ENCODE measurements around the gene ZSWIM4. TPM values are rescaled to one million over a fixed set of nuclear protein-coding genes. Genes with fewer than 3 reads are reported as not detected.

ZSWIM4 gene
- polyA plus RNA-seq, 1 donor from 2014 or later = 4.7 TPM

DNA sequence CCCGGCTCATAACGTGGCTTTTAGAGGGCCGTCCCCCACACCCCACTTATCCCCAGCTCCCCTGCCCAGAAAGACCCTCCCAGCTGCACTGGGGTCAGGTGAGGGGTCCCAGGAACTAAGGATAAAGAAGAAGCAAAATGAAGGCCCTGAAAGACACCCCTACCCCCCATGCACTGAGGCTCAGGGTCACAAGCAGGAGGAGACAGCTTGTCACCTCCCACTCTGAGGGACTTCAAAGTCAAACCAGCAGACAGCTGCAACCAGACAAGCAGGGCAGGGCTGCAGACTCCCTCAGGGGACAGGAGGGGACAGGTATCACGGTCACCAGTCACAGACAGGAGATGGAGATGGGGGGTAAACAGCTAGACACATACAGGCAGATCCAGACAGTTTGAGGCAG lies 75.6 kb downstream of the ZSWIM4 start:
- Histone ChIP-seq H3K9me2 (ENCODE audit: insufficient read depth, low read length) (no peaks in the 10 kb centered on the region), H3K4me2 (ENCODE audit: low read length) (no peak overlapping the region), H3K36me3 (ENCODE audit: insufficient read depth, low read length) (no peaks in the 10 kb centered on the region), H3K27ac (ENCODE audit: low read length) (no peak overlapping the region), H3K79me2 (replicated peaks; ENCODE audit: insufficient read depth, low read length) (peaks cover 3% of the 10 kb centered on the region), H3F3A (ENCODE audit: insufficient read depth, low read length, poor library complexity, severe bottlenecking) (no peaks in the 10 kb centered on the region), H3K9ac (ENCODE audit: low read length) (no peak overlapping the region), H3K9me3 (ENCODE audit: low read length) (no peaks in the 10 kb centered on the region), H4K20me1 (ENCODE audit: insufficient read depth) (no peaks in the 10 kb centered on the region), H3K4me3 (ENCODE audit: low read length) (no peak overlapping the region), H2AFZ (ENCODE audit: low read depth, low read length) (no peak overlapping the region), H3K27me3 (ENCODE audit: insufficient read depth, low read depth, low read length) (no peaks in the 10 kb centered on the region)
- no peak for TF ChIP-seq MXI1 (conservative IDR thresholded peaks at IDR 0.05; ENCODE audit: poor library complexity, severe bottlenecking)
- no peak for TF ChIP-seq TAF1 (IDR thresholded peaks at IDR 0.05; ENCODE audit: low read depth)
- no peak for TF ChIP-seq EP300 (conservative IDR thresholded peaks at IDR 0.05; ENCODE audit: poor library complexity, severe bottlenecking)
- no peak for TF ChIP-seq POLR2AphosphoS5 (IDR thresholded peaks at IDR 0.05)
- TF ChIP-seq, protein P1, sequence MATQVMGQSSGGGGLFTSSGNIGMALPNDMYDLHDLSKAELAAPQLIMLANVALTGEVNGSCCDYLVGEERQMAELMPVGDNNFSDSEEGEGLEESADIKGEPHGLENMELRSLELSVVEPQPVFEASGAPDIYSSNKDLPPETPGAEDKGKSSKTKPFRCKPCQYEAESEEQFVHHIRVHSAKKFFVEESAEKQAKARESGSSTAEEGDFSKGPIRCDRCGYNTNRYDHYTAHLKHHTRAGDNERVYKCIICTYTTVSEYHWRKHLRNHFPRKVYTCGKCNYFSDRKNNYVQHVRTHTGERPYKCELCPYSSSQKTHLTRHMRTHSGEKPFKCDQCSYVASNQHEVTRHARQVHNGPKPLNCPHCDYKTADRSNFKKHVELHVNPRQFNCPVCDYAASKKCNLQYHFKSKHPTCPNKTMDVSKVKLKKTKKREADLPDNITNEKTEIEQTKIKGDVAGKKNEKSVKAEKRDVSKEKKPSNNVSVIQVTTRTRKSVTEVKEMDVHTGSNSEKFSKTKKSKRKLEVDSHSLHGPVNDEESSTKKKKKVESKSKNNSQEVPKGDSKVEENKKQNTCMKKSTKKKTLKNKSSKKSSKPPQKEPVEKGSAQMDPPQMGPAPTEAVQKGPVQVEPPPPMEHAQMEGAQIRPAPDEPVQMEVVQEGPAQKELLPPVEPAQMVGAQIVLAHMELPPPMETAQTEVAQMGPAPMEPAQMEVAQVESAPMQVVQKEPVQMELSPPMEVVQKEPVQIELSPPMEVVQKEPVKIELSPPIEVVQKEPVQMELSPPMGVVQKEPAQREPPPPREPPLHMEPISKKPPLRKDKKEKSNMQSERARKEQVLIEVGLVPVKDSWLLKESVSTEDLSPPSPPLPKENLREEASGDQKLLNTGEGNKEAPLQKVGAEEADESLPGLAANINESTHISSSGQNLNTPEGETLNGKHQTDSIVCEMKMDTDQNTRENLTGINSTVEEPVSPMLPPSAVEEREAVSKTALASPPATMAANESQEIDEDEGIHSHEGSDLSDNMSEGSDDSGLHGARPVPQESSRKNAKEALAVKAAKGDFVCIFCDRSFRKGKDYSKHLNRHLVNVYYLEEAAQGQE (IDR thresholded peaks at IDR 0.05; ENCODE audit: borderline replicate concordance) = no peak
- no peak for TF ChIP-seq RAD21 (conservative IDR thresholded peaks at IDR 0.05)
- TF ChIP-seq, protein P2, sequence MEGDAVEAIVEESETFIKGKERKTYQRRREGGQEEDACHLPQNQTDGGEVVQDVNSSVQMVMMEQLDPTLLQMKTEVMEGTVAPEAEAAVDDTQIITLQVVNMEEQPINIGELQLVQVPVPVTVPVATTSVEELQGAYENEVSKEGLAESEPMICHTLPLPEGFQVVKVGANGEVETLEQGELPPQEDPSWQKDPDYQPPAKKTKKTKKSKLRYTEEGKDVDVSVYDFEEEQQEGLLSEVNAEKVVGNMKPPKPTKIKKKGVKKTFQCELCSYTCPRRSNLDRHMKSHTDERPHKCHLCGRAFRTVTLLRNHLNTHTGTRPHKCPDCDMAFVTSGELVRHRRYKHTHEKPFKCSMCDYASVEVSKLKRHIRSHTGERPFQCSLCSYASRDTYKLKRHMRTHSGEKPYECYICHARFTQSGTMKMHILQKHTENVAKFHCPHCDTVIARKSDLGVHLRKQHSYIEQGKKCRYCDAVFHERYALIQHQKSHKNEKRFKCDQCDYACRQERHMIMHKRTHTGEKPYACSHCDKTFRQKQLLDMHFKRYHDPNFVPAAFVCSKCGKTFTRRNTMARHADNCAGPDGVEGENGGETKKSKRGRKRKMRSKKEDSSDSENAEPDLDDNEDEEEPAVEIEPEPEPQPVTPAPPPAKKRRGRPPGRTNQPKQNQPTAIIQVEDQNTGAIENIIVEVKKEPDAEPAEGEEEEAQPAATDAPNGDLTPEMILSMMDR (IDR thresholded peaks at IDR 0.05; ENCODE audit: poor library complexity, severe bottlenecking) = no peak
- no peak for TF ChIP-seq EZH2 (IDR thresholded peaks at IDR 0.05; ENCODE audit: borderline replicate concordance, insufficient read depth, low read length, poor library complexity, severe bottlenecking)
- TF ChIP-seq SMC3 (conservative IDR thresholded peaks at IDR 0.05; ENCODE audit: poor library complexity) = no peak

DNA sequence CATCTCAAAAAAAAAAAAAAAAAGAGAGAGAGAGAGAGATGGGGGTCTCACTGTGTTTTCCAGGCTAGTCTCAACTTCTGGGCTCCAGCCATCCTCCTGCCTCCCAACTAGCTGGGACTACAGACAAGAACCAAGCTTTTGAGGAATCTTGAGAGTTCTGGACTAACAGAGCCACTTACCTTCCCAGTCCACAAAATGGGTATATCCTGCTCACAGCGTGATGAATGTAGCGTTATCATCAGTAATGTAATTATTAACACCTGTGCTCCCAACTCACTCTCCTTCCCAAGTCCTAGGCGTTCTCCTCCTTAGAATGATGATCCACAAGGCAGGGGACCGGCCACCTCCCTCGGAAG lies 77.1 kb downstream of the ZSWIM4 start:
- Histone ChIP-seq H3K4me2 (ENCODE audit: low read length) (no peak overlapping the region), H4K20me1 (ENCODE audit: insufficient read depth) (no peaks in the 10 kb centered on the region), H2AFZ (ENCODE audit: low read depth, low read length) (no peak overlapping the region), H3K9me3 (ENCODE audit: low read length) (no peaks in the 10 kb centered on the region), H3K36me3 (ENCODE audit: insufficient read depth, low read length) (no peaks in the 10 kb centered on the region), H3K79me2 (replicated peaks; ENCODE audit: insufficient read depth, low read length) (peaks cover 3% of the 10 kb centered on the region), H3K9me2 (ENCODE audit: insufficient read depth, low read length) (no peaks in the 10 kb centered on the region), H3K9ac (ENCODE audit: low read length) (no peak overlapping the region), H3F3A (ENCODE audit: insufficient read depth, low read length, poor library complexity, severe bottlenecking) (no peaks in the 10 kb centered on the region), H3K4me3 (ENCODE audit: low read length) (no peak overlapping the region), H3K27me3 (ENCODE audit: insufficient read depth, low read depth, low read length) (no peaks in the 10 kb centered on the region), H3K27ac (ENCODE audit: low read length) (no peak overlapping the region)
- TF ChIP-seq POLR2AphosphoS5 (IDR thresholded peaks at IDR 0.05) (no peak), SMC3 (conservative IDR thresholded peaks at IDR 0.05; ENCODE audit: poor library complexity) (no peak), MXI1 (conservative IDR thresholded peaks at IDR 0.05; ENCODE audit: poor library complexity, severe bottlenecking) (no peak), EZH2 (IDR thresholded peaks at IDR 0.05; ENCODE audit: borderline replicate concordance, insufficient read depth, low read length, poor library complexity, severe bottlenecking) (no peak)

All from neural cell (in vitro differentiated cells).